Central memory CD8-positive, alpha-beta T cell (primary cell): ENCODE measurements around the gene SRSF12.

Source experiments
- ATAC-seq: fragments of 150-1000 bp; cut with Tn5 transposase; replicated peaks from 2 replicates; pipeline ENCODE4 v1.10.0; 2022; ENCODE audit warnings: mild to moderate bottlenecking, moderate FRiP score, moderate number of reproducible peaks; ENCODE audit not compliant: poor library complexity, severe bottlenecking; ENCODE audit errors: extremely low read depth
- DNase-seq, 2 donors: peaks; one replicate each; pipeline ENCODE4 v3.0.0; 2021; ENCODE audit warnings: low spot score in 2 of 2
- H3K27ac Mint-ChIP-seq: one replicate; pipeline ENCODE4 v1.8.0; 2022; ENCODE audit warnings: low read depth, mild to moderate bottlenecking, moderate library complexity, mixed read lengths
- H3K27me3 Mint-ChIP-seq: one replicate; pipeline ENCODE4 v1.8.0; 2022; ENCODE audit warnings: mixed read lengths
- H3K36me3 Mint-ChIP-seq: one replicate; pipeline ENCODE4 v1.8.0; 2022; ENCODE audit warnings: mild to moderate bottlenecking, moderate library complexity, mixed read lengths; ENCODE audit not compliant: insufficient read depth
- H3K4me1 Mint-ChIP-seq: one replicate; pipeline ENCODE4 v1.8.0; 2022; ENCODE audit warnings: mixed read lengths
- H3K4me3 Mint-ChIP-seq: one replicate; pipeline ENCODE4 v1.8.0; 2022; ENCODE audit warnings: mild to moderate bottlenecking, moderate library complexity, mixed read lengths
- H3K9me3 Mint-ChIP-seq: one replicate; pipeline ENCODE4 v1.8.0; 2022; ENCODE audit warnings: mixed read lengths

The SRSF12 gene

DNA sequence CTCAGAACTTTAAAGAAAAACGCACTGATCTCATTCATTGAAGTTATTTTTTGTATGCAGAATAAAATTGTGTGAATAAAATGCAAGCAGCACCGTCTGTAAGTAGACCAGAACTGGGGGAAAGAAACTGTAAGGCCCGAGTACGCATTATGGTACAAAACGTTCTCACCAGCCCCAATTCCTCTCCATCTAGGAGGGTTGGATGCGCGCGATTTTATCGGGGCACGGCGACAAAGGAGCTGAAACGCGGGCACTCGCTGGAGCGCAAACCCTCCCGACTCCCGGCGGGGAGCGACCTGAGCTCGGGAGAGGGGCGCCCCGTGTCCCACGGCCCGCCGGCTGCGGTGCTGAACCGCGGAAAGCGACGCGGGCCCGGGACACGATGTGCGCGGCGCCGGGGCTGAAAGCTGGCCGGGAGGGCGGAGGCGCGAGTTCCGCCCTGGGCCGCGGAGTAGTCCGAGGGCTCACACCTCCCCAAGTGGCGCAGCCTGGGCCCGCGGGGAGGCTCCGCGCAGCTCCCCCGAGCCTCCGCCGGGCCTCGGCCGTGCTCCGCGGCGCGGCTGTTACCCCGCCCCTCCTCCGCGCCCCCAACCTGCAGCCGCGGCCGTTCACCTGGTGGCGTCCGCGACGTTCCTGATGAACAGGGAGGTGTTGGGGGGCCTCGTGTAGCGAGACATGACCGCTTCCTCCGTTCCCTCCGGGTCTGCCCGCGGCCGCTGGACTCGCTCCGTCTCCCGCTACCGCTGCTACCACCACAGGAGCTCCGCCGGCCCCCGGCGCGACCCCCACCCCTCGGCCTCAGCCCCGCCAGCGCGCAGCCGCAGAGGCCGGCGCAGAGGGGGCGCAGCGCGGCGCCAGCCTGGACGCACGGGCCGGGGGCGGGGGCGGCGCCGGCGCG is at the start of gene SRSF12:
SRSF12 (minus strand) TSS at position 861 of the 898 bp plus-strand sequence; CDS start at position 677, 184 bp downstream.
- Mint-ChIP-seq H3K27ac (no peak within 1 kb of the TSS), H3K4me3 (peak within 1 kb of the TSS; percentile 86), H3K27me3 (no peaks in the 10 kb centered on the region), H3K4me1 (peaks cover 7% of the 10 kb centered on the region), H3K9me3 (no peaks in the 10 kb centered on the region), H3K36me3 (no peaks in the 10 kb centered on the region)
- ATAC-seq (peak; percentile 72), DNase-seq (peak in 1 of 2 donors; percentile 14)

DNA sequence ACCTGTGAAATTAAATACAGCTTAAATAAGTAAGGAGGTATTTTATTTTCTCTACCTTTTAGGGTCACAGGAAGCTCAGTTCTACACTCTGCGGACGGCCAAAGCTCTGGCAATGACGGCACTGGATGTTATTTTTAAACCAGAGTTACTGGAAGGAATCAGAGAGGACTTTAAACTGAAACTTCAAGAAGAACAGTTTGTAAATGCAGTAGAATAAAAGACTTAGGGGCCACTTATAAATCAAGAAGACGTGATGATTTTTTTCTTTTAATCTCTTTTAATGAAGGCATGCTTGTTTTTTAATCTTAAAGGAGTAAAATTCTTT is 44.1 kb upstream of the SRSF12 start:
- no peak for ATAC-seq
- Mint-ChIP-seq H3K27me3 (no peaks in the 10 kb centered on the region), H3K36me3 (peaks cover 17% of the 10 kb centered on the region), H3K4me3 (no peak overlapping the region), H3K27ac (no peak overlapping the region), H3K4me1 (no peaks in the 10 kb centered on the region), H3K9me3 (no peaks in the 10 kb centered on the region)
- no peak for DNase-seq

DNA sequence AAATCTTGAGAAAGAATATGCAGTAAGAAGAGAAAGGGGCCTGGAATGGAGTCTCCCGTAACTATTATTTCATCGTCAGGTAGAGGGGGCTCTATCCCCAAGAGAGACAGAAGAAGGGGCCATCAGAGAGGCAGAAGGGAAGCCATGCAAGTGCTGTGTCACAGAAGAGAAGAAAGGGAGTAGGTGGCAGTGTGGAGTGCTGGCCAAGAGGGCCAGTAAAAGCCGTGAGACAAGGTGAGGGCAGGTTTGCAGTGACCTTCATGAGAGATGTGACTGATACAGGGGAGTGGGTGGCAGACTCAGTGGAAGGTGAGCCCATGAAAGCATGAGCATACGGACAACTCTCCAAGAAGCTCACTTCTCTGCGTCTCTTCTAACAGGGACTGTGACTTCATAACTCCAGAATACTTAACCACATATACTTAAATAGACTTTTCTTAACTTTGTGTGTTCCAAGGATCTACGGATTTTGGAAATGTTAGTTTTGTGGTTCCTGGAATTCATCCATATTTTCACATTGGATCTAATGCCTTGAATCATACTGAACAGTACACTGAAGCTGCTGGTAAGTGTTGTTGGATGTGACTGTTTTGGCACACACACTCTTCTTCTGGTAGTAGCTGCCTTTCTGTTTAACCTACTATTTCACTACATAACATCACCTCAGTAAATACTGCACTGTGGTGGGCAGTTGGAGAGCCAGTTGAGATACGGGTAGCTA is 43.6 kb upstream of the SRSF12 start:
- Mint-ChIP-seq H3K27me3 (no peaks in the 10 kb centered on the region), H3K36me3 (peaks cover 17% of the 10 kb centered on the region), H3K9me3 (no peaks in the 10 kb centered on the region), H3K27ac (no peak overlapping the region), H3K4me1 (no peaks in the 10 kb centered on the region), H3K4me3 (no peak overlapping the region)
- DNase-seq (no peak), ATAC-seq (no peak)

DNA sequence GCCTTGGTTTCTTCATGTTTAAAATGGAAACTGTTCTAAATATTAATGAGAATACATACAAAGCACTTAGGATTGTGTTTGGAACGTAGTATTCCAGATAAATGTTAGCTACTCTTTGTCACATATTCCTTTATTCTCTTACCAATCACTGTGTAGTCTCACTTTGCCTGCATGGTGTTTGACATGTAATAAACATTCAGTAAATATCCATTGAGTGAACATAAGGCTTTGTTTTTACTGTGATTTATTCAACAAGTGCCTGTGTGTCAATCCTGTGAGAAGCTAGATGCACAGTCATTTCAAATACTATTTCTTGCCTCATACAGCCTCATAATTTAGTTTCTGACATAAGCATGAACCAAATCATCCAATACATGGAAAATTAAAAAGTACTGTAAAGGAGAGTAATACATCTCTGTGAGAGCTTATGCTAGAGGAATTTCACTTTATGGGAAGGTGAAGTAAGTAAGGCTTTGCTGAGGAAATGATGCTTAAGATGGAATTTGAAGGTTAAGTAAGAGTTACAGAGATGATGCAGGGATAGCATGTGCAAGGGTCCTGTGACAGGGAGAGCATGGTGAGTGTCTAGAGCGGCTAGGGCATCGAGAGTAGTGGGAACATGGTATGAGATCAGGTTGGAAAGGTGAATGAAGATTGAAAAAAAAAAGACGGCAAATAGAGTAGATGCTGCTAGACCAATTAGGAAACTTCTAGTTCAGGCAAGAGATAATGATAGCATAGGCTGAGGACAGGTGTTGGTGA is 42.6 kb upstream of the SRSF12 start:
- peaks cover 17% of the 10 kb centered on the region for H3K36me3 Mint-ChIP-seq
- ATAC-seq (no peak), DNase-seq (no peak)
- H3K27ac Mint-ChIP-seq = no peak overlapping the region
- no peaks in the 10 kb centered on the region for H3K9me3 Mint-ChIP-seq
- H3K27me3 Mint-ChIP-seq = no peaks in the 10 kb centered on the region
- H3K4me3 Mint-ChIP-seq = no peak overlapping the region
- H3K4me1 Mint-ChIP-seq = no peaks in the 10 kb centered on the region

DNA sequence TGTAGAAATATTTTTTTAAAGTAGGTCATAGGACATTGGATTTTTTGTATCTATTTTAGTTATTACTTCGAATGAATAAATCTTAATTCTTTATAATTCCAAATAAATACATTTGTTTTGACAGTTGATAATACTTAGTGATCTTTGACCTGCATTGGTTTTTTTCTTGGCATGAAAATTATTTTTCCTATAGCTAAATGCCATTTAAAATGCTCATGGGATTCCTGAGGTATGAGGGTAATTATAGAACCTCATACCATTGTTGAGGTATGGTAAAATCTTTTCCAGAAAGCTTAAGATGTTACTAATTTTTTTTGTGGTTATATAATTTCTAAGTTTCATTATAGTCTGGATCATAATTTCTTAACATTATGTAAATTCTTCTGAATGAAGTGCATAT is 36.3 kb upstream of the SRSF12 start:
- no peak overlapping the region for H3K27ac Mint-ChIP-seq
- ATAC-seq (no peak), DNase-seq (no peak)
- no peaks in the 10 kb centered on the region for H3K9me3 Mint-ChIP-seq
- H3K4me1 Mint-ChIP-seq = no peaks in the 10 kb centered on the region
- H3K36me3 Mint-ChIP-seq = peaks cover 10% of the 10 kb centered on the region
- no peaks in the 10 kb centered on the region for H3K27me3 Mint-ChIP-seq
- H3K4me3 Mint-ChIP-seq = no peak overlapping the region

DNA sequence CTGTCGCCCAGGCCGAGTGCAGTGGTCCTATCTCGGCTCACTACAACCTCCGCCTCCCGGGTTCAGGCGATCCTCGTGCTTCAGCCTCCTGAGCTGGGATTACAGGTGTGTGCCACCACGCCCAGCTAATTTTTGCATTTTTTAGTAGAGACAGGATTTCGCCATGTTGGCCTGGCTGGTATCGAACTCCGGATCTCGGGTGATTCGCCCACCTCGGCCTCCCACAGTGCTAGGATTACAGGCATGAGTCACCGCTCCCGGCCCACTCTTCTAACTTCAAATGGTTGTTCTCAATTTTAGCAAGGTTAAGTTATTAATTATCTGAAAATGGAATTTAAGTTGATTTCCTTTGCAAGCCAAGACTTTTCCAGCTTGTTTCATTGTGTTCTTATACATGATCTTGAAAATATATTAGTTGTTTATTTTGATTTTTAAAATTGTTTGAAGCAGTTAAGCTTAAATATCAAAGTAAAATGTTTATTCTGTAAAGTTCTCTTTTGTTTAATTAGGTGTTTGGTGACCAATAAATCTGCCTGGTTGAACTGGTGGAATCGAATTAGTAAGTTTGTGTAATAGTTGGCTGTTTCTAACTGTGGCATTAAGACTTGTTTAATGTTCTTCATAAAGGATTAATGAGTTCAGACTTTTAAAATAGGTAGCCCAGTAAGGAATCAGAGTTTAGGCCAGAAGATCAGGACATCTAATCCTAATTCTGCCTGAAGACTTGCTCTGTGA is 30.3 kb upstream of the SRSF12 start:
- DNase-seq (no peak), ATAC-seq (no peak)
- H3K36me3 Mint-ChIP-seq = peaks cover 12% of the 10 kb centered on the region
- peaks cover 22% of the 10 kb centered on the region for H3K4me1 Mint-ChIP-seq
- H3K27me3 Mint-ChIP-seq = no peaks in the 10 kb centered on the region
- peak overlapping the region; percentile 23 for H3K4me3 Mint-ChIP-seq
- H3K27ac Mint-ChIP-seq = no peak overlapping the region
- H3K9me3 Mint-ChIP-seq = no peaks in the 10 kb centered on the region

DNA sequence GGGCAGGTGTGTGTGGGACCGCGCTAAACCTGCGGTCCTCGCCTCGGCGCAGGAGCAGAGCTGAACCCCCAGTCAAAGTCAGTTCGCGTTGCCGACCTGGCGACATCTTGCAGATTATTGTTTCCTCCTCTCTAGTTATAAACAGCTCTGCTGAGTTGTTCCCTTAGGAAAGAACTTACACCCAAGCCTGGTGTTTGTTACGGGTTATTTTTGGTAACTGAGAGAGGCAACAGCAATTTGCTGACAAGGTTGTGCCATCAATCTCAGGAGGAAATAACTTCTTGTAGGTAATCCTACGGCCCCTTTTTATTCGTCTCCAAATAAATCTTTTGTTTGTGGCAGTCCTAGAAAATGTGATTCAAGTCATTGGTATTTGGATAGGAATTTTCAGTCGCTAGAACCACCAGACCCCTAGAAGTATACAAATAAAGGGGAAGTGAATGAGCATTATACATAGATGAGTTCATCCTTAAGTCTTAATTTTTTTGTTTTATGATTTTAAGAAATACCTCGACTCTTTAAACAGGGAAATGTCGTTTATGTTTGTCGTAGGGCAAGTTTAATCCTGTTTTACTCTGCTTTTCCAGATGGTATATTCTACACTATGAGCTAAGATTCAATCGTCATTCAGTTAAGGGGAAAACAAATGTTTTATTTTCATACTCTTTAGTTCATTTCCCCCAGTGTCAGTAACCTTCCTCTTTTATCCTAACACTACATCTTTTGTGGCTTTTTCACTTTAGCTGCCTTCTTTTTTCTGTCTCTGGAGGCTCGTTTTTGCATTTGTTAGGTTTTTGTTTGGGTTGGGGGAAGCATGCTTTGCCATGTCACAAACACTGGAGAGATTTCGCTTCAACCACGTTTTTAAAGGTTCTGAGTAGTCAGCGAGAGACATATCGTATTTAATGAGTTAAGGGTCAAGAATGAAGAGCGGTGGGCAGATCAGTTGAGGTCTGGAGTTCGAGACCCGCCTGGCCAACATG is 29.1 kb upstream of the SRSF12 start:
- ATAC-seq (peak; percentile 22), DNase-seq (peak in 1 of 2 donors; percentile 15)
- Mint-ChIP-seq H3K27ac (peak overlapping the region; percentile 49), H3K4me3 (peak overlapping the region; percentile 97), H3K36me3 (peaks cover 10% of the 10 kb centered on the region), H3K4me1 (peaks cover 22% of the 10 kb centered on the region), H3K9me3 (no peaks in the 10 kb centered on the region), H3K27me3 (no peaks in the 10 kb centered on the region)

DNA sequence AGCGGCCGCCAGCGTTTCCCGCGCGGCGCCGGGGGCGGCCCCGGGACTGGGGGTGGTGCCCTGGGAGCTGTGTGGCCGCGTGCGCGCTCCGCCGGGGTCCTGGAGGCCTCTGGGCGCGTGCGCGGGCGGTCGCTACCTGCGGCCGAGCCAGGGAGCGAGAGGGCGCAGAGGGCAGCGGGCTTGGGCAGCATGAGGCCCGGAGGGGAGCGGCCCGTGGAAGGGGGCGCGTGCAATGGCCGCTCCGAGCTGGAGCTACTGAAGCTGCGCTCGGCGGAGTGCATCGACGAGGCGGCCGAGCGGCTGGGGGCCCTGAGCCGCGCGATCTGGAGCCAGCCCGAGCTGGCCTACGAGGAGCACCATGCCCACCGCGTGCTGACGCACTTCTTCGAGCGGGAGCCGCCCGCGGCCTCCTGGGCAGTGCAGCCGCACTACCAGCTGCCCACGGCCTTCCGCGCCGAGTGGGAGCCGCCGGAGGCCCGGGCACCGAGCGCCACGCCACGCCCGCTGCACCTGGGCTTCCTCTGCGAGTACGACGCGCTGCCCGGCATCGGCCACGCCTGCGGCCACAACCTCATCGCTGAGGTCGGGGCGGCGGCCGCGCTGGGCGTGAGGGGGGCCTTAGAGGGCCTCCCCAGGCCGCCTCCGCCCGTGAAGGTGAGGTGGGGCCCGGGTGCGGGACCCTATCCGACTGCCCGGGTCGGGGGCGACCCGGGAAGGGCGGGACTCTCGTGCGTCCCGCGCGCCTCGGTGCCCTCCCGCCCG is 28.3 kb upstream of the SRSF12 start, which contains the start of gene PM20D2:
PM20D2 (plus strand) TSS at position 100 of the 762 bp plus-strand sequence; CDS start at position 190, 90 bp downstream.
- peak within 1 kb of the TSS; percentile 97 for H3K27ac Mint-ChIP-seq
- H3K36me3 Mint-ChIP-seq = peaks cover 8% of the 10 kb centered on the region
- peak within 1 kb of the TSS; percentile 97 for H3K4me3 Mint-ChIP-seq
- ATAC-seq = peak; percentile 72
- peak; percentile 32 to 33 for DNase-seq
- H3K4me1 Mint-ChIP-seq = peaks cover 22% of the 10 kb centered on the region
- H3K9me3 Mint-ChIP-seq = no peaks in the 10 kb centered on the region
- H3K27me3 Mint-ChIP-seq = no peaks in the 10 kb centered on the region

DNA sequence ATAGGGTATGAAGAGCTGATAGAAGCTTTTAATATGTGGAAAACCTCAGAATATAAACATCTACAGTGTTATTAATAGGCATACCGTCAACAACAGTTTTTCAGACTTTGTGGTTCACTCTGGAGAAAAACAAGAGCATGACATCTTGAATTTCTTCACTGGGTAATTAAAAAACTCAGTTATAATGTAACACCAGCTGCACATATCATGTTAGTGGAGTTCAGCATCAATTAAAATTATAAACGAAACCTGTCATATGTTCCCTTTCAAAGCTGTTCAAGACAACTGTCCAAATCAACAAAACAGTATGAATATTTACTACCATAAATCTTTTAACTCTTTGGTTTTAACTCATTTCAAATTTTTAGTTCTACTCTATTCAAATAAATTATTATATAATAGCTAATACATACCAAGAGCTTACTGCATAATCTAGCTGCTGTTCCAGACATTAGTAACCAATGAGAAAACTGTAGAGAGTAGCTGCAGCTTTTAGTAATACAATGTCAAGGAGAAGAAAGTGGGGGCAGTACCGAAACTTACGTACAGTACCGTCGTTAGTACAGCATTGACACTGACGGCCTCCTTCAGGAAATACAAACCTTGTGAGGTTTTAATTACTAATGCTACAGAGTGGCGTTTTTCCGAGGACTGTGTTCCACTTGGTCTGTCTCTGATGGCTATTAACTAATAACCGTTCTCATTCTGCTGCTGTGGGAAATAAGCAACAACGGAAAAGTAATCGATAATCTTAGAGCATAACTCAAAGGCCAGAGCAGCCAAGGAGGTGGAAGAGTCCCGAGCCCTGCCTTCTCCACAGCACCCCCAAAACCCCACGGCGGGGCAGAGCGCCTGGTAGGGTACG is 27.5 kb upstream of the SRSF12 start:
- DNase-seq = peak in 1 of 2 donors; percentile 19
- Mint-ChIP-seq H3K36me3 (peaks cover 7% of the 10 kb centered on the region), H3K27me3 (no peaks in the 10 kb centered on the region), H3K27ac (peak overlapping the region; percentile 97), H3K9me3 (no peaks in the 10 kb centered on the region), H3K4me1 (peaks cover 22% of the 10 kb centered on the region), H3K4me3 (peak overlapping the region; percentile 97)
- ATAC-seq = peak; percentile 81

DNA sequence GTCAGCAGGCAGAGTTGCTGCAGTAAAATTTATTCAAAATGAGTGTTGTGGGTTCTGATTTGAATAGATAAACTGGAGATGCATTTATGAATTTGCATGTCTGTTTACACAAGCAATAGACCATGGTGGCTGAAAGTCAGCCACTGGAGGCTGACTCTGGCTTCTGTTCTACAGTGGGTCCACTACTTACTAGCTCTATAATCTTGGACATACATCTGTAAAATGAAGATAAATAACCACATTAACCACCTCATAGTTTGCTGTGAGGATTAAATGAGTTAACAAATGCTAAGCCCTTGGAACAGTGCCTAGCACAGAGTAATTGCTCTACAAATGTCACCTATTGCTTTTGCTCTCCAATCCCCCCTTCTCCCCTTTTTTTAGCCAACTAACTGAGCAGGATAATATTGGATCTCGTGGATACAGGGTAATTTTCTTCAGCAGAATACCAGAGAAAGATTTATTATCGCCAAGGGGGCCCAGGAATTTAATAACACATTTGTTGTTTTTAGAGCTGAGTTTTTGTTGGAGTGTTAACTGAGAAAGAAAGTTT is 26.6 kb upstream of the SRSF12 start:
- Mint-ChIP-seq H3K4me1 (peaks cover 22% of the 10 kb centered on the region), H3K9me3 (no peaks in the 10 kb centered on the region), H3K27ac (no peak overlapping the region), H3K27me3 (no peaks in the 10 kb centered on the region), H3K4me3 (no peak overlapping the region), H3K36me3 (peaks cover 6% of the 10 kb centered on the region)
- no peak for ATAC-seq
- no peak for DNase-seq
